Activated CD8-positive, alpha-beta memory T cell treated with anti-CD3 and anti-CD28 coated beads, Interleukin-2, amount 50 U/mL, for 1 hour (primary cell): ENCODE results near the gene CCND1.
"Not testable (repeated sequence)": the region's sequence is repeated elsewhere in the genome, so short reads cannot be mapped to it uniquely, and the experiment has no call there.

Source experiments
- DNase-seq: peaks from one replicate; pipeline ENCODE4 v3.0.0-alpha.2; 2020; ENCODE audit errors: extremely low read depth

Gene CCND1

DNA sequence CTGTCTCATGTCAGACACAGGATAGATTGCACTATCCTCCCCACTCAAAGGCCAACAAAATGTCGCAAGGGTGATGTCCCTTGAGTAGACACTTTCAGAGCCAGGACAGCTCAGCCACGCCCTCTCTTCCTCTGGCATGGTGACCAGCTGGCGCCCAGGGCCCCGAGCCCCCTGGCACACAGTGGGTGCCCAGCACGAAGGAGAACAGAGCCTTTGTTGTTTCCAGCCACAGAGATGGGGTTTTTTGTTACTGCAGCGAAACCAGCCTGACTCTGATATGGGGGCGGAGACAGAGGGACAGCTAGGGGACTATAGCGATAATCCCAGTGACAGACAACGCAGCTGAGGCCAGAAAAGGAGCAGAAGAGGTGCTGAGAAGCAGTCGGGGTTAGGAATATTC, 23.3 kb upstream of the CCND1 start:
- DNase-seq: no peak

GRCh38 chr11:69618237-69618636, 22.7 kb upstream of the CCND1 start:
- DNase-seq: no peak

DNA sequence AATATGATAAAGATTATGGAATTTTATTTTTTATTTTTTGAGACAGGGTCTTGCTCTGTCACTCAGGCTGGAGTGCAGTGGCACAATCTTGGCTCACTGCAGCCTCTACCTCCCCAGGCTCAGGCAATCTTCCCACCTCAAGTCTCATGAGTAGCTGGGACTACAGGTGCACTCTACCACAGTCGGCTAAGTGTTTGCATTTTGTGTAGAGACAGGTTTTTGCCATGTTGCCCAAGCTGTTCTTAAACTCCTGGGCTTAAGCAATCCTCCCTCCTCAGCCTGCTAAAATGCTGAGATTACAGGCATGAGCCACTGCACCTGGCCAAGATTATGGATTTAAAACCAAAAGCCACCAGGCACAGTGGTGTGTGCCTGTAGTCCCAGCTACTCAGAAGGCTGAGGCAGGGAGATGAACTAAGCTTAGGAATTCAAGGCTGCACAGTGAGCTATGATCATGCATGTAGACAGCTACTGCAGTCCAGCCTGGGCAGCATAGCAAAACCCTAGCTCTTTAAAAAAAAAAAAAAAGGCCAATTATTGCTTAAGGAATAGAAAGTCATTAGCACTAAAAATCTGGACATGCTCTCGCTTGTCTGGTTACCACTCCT, 20.2 kb upstream of the CCND1 start:
- no peak for DNase-seq

DNA sequence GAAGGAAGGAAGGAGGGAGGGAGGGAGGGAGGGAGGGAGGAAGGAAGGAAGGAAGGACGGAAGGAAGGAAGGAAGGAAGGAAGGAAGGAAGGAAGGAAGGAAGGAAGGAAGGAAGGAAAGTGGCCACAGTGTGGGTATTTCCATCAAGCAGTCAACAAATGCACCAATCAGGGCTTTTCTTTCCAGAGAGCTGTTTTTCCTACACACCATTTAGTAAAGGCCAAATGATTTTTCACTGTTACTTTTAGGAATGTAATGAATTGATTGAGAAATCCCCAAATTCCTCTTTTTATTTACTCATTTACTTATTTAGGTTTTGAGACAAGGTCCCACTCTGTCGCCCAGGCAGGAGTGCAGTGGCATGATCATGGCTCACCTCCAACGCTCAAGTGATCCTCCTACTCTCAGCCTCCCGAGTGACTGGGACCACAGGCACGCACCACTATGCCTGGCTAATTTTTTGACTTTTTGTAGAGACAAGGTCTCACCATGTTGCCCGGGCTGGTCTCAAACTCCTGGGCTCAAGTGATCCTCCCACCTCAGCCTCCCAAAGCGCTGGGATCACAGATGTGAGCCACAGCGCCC, 18.8 kb upstream of the CCND1 start:
- DNase-seq: not testable (repeated sequence)

GRCh38 chr11:69624293-69624692, 16.7 kb upstream of the CCND1 start:
- no peak for DNase-seq

DNA sequence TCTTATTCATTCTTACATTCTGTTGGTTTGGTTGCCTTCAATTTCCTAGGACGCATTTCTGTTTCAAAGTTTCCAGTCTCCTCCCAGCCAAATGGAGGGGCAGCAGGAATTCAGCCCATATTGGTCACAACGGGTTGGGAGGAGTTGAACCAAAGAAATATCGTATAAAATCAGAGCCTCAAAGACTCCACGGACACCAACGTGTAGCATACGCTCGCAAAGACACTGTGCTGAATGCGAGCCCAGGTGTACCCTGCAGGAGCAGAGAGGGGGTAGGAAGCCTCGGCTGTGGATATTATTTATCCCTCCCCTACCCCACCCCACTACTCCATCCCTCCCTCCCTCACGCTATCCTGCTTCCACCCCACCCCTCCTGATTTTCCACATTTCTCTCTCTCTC, 15.5 kb upstream of the CCND1 start:
- DNase-seq: no peak

DNA sequence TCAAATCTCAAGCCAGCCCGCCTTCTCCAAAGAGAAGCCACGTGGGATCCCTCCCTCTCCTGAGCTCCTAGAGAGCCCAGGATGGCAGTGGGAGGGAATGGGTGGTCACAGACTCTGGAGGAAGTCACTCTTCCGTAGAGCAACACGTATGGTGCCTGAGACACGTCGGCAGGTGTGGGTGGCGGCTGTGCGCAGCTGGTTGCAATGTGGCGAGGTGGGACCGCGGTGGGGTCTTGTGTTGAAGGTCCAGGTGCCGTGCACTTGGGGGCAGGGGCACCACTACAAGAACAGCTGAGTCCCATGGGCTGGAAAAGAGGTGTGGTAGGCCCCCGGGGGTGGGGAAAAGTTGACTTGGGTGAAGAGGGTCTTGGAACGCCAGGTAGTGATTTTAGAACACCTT, 13.4 kb upstream of the CCND1 start:
- no peak for DNase-seq

DNA sequence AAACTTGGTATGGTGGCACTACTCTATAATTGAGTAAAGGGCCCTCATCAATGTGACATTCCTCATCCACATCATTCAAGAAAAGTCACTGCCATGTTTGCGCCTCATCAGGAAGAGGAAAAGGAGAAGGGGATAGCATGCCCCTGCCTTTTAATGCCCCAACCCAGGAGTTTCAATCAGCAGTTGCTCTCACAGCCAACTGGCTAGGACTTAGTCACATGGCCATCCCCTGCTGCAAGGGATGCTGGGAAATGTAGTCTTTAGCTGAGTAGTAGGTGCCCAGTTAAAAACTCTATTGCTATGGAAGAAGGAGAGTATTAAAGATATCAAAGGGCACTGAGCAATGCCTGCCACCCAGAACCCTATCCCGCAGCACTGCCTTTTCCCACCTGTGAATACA, 10.9 kb upstream of the CCND1 start:
- DNase-seq: no peak

GRCh38 chr11:69630424-69630823, 10.5 kb upstream of the CCND1 start:
- no peak for DNase-seq

DNA sequence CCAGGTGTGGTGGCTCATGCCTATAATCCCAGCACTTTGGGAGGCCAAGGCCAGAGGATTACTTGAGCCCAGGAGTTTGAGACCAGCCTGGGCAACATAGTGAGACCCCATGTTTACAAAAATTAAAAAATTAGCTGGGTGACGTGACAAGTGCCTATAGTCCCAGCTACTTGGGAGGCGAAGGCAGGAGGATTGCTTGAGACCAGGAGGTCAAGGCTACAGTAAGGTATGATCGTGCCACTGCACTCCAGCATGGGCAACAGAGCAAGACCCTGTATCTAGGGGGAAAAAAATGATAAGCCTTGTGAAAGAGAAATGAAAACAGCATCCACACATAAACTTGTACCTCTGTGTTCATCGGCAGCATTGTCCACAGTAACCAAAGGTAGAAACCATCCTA, 8.1 kb upstream of the CCND1 start:
- no peak for DNase-seq

- DNase-seq: no peak
Measured at GRCh38 chr11:69634069-69634468, 6.9 kb upstream of the CCND1 start.

- DNase-seq: no peak
Measured at GRCh38 chr11:69634590-69634989, 6.4 kb upstream of the CCND1 start.

DNA sequence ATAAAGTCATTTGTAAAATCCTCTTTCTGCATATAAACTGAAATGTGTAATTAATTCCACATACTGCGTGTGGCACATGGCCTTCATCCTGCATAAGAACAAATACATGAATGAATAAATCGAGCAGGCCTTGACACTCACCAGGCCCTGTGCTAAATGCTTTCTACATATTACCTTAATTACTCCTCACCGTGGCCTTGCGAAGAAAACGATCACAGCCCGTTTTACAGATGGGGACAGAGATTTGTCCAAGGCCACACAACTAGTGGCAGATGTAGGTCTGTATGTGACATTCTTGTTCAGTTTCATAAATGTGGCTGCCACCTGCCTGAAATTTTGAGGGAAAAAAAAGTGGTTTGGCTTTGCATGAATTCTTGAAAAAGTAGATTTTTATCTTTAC, 5.8 kb upstream of the CCND1 start:
- DNase-seq: no peak

DNA sequence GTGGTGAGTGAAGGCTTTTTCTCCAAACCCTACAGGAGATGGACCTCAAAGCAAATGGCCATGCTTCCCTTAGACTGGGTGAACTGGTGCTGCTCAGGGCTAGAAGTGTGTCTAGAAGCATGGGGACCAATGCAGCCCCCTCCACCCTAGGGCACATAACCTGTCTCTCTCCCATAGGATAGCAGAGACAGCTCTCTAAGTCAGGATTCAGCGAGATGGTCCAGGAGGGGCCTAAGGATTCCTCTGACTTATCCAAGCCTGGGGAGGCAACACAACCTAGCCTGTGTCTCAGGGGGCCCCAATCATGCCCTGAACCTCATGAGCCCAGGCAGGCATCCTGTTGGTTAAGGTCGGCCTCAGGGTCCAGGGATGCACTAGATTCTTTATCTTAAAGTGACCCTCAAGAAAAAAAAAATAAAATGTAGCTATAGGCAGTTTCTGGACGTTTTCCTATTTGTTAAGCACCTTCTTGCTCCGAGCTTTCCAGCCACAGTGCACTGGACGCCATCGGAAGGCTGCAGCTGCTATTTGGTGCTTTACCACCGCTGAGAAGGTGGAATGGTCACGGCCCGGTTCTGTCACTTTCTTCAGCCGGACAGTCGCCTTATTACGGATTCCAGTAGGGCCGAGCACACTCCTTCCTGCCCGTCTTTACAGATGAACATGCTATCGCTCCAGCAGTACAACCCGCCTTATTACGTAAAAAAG, 5.0 kb upstream of the CCND1 start:
- DNase-seq: no peak

DNA sequence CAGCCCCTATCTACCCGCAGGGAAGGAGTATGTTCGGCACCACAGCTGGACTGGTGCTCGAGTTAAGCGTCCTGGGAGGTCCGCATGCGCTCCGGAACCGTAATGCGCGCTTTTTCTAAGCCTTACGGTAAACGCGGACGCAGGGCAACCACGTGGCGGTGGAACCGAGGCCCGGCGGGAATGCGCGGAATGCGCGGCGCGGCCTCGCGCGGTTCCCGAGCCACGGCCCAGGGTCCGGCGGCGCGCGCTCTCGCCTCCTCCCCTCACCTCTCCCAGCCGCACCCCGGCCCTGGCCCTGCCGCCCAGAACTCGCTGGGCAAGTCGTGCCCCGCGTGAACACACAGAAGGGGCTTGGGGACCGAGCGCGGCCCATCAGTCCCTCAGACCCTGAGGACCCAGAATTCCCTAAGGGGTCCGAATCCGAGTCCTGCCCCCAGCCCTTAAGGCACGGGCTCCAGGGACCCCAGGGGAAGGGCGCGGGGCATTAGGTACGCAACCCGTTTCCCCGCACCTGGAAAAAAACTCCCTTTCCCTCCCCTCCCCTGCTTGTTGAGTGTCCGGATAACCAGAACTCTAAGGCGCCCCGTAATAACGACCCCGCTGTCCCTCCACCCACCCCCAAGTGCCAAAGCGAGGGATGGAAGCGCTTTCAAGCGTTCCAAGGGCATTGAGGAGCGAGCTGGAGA, 4.3 kb upstream of the CCND1 start:
- DNase-seq: no peak

DNA sequence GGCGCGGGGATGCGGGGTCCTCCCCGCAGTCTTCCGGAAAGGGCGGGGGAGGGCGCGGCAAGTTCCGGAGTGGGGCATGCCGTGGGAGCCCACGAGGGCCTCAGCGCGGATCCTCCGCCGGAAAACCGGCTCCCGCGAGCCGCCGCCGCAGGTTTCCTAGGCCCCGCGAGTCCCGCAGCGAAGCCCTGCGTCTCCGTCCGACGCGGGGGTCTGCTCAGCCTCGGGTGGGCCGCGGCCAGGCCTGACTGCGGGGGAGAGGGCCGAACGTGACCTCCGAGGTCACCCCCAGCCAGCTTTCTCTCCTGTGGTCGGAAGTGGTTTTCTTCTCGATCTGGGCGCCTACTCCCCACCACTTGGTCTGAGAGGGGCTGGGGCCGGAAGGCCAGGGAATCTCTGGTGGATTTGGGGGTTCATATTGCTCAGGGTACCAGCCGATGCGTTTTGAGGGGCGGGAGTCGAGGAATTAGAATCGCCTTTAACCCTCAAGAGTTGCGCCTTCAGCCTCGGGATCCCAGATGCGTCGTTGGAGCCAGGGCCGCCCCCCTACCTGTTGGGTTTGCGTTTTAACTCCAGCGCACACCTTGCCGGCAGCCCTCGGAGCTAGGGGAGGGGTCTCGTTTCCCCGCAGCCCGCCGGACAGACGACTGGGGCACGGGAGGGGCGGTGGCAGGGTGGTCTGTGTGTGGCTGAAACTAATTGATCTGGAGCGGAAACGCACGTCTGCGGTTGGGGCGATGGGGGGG, 3.6 kb upstream of the CCND1 start:
- no peak for DNase-seq

DNA sequence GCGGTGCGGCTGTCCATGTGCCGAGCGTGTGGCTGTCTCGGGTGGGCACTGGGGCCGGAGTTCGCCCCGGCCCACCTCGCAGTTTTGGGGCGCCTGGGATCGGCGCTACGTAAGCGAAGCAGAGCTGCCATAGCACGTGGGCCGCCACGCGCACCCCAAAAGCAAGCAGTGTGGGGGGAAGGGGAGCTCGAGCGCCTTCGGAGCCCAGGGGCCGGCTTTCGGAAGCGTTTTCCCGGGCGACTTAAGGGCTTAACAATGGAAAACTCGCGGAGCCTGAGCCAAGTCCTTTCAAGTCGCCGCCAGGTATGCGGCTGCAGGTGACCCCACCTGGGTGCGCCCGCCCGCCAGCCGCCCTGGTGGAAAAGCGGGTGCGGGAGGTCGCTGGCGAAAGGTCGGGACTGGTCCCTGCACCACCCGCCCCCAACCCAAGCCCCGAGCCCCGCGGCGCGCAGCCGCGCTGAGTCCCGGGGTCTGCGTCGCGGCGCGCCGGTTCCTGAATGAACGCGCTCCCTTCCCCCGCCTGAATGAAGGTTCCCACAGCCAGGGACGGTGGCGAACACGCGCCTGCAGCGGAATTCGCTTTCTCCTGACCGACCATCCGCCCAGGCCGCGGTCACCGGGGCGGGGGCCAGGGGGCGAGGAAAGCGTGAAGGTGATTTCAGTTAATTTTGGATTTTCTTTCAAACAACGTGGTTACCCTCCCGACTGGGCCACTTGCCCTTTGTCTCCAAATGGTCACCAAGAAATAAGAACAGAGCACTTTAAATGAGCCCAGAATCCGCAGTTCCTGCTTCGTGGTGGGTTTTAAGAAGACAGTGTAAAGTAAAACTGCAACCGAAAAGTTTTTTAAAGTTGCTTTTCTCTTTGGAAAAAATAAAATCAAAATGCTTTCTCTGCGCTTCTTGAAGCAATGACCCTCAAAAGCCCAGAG, 2.8 kb upstream of the CCND1 start:
- no peak for DNase-seq

DNA sequence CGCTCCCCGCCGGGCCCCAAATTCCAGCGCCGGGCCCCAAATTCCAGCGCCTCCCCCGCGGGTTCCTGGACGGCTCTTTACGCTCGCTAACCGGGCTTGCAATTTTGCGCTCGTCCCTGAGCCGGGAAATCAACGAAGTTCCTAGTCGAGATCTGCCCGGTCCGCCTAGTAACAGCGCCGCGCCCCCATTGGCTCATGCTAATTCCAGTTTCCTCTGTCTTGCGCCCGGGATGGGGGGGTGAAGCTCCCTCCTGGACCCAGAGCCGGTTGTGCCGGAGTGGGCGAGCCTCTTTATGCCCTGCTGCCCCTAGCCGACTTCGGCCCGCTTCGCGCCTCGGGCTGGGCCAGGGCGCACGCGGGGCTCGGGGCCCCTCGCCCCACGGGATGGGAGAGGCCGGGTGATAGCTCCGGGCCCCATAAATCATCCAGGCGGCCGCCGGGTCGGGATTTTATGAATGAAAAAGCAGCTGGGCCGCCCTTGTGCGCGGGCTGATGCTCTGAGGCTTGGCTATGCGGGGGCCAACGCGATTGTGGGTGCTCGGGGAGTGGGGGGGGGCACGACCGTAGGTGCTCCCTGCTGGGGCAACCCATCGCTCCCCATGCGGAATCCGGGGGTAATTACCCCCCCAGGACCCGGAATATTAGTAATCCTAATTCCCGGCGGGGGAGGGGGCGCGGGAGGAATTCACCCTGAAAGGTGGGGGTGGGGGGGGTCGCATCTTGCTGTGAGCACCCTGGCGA, 1.8 kb upstream of the CCND1 start:
- DNase-seq: no peak

DNA sequence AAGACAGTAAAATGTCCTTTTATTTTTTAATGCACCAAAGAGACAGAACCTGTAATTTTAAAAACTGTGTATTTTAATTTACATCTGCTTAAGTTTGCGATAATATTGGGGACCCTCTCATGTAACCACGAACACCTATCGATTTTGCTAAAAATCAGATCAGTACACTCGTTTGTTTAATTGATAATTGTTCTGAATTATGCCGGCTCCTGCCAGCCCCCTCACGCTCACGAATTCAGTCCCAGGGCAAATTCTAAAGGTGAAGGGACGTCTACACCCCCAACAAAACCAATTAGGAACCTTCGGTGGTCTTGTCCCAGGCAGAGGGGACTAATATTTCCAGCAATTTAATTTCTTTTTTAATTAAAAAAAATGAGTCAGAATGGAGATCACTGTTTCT, 1.1 kb upstream of the CCND1 start:
- no peak for DNase-seq

DNA sequence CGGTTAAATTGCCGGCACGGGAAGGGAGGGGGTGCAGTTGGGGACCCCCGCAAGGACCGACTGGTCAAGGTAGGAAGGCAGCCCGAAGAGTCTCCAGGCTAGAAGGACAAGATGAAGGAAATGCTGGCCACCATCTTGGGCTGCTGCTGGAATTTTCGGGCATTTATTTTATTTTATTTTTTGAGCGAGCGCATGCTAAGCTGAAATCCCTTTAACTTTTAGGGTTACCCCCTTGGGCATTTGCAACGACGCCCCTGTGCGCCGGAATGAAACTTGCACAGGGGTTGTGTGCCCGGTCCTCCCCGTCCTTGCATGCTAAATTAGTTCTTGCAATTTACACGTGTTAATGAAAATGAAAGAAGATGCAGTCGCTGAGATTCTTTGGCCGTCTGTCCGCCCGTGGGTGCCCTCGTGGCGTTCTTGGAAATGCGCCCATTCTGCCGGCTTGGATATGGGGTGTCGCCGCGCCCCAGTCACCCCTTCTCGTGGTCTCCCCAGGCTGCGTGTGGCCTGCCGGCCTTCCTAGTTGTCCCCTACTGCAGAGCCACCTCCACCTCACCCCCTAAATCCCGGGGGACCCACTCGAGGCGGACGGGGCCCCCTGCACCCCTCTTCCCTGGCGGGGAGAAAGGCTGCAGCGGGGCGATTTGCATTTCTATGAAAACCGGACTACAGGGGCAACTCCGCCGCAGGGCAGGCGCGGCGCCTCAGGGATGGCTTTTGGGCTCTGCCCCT, 529 bp upstream of the CCND1 start:
- DNase-seq: no peak
